Measurements from ENCODE around the gene CEACAM8.
"Not testable (repeated sequence)": the region's sequence is repeated elsewhere in the genome, so short reads cannot be mapped to it uniquely, and the experiment has no call there.

The CEACAM8 gene

DNA sequence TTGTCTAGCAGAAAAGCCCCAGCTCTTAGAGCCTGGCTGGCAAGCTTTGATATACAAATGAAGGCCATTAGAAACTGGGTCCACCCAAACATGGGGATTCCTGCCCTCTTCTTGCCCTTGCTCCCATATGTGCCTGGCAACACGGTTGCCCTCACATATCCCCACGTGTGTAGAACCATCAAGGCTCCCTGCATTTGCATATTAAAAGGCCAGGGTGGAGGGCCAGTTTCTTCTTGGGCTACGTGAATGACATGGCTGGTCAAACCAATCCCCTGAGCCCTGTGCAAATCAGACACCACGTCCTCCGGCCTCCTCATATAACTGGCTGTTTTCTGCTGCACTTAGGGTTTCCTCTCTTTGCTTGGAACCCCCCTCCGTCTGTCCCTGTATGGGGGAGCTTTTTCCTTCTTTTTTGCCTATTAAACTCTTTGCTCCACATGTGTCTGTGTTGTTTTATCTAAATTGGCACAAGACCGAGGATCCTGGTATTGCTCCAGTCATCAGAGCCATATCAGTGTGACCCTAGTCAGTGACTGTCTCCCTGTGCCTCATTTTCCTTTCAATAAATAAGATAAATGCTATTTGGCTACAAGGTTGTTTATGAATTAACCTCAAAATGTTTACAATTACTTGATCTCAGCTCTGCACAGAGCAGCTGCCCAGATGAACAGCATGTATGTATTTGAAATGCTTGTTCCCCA, 36.1 kb downstream of the CEACAM8 start:
- H3K4me1 ChIP-seq, result peaks cover 0 to 2% (median 0%) of the 10 kb centered on the region in 4 donors
- DNase-seq, result no peak
- H3K4me3 ChIP-seq, result no peak overlapping the region
- H3K27ac ChIP-seq, result no peak overlapping the region
- peaks cover 0 to 19% of the 10 kb centered on the region in 2 donors for H3K27me3 ChIP-seq
- no peaks in the 10 kb centered on the region for H3K9me3 ChIP-seq
- H3K36me3 ChIP-seq, result no peaks in the 10 kb centered on the region
- intact Hi-C loops (cut with DNase I; ENCODE audit: low total_unique reads), result no loop called here
- TF ChIP-seq CTCF (IDR thresholded peaks at IDR 0.05), result no peak

DNA sequence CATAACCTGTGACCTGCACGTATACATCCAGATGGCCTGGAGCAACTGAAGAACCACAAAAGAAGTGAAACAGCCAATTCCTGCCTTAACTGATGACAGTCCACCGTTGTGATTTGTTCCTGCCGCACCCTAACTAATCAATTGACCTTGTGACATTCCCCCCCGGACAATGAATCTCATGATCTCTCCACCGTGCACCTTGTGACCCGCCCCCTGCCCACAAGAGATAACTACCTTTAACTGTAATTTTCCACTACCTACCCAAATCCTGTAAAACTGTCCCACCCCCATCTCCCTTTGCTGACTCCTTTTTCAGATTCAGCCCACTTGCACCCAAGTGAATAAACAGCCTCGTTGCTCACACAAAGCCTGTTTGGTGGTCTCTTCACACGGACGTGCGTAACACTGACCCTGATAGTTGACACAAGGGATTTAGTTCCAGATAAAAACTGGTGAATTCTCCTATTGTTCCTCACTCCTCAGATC, 37.3 kb downstream of the CEACAM8 start:
- H3K36me3 ChIP-seq; H3K27ac ChIP-seq; DNase-seq; intact Hi-C loops (cut with DNase I; ENCODE audit: low total_unique reads); H3K4me1 ChIP-seq; H3K4me3 ChIP-seq; H3K9me3 ChIP-seq: not testable (repeated sequence)
- peaks cover 0 to 19% of the 10 kb centered on the region in 2 donors for H3K27me3 ChIP-seq

DNA sequence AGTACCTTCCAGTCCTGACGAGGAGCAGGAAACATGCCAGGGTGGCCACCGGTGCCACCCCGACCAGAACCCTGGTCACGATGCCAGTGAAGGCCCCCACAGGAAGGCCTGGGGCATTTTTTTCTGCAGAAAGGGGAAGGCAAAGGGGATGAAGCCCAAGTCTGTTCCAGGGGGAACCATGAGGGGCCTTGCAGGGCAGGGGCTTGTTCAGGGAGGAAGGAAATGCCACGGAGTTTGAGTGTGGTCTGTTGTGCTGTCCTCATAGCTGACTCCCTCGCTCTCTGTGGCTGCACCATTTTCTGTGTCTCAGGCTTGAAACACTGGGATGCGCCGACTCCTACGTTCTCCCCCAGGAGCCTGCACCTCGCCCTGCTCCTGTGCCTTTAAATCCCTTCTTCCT, 38.9 kb downstream of the CEACAM8 start:
- Histone ChIP-seq H3K4me3 (no peak overlapping the region), H3K27me3 (peaks cover 0 to 6% of the 10 kb centered on the region in 2 donors), H3K27ac (no peak overlapping the region), H3K4me1 (no peaks in the 10 kb centered on the region), H3K9me3 (no peaks in the 10 kb centered on the region), H3K36me3 (no peaks in the 10 kb centered on the region)
- intact Hi-C loops (cut with DNase I; ENCODE audit: low total_unique reads), result no loop called here
- no peak for TF ChIP-seq CTCF (IDR thresholded peaks at IDR 0.05)
- DNase-seq, result no peak

GRCh38 chr19:42555317-42555716, 39.4 kb downstream of the CEACAM8 start:
- Histone ChIP-seq H3K36me3 (no peaks in the 10 kb centered on the region), H3K27ac (no peak overlapping the region), H3K9me3 (no peaks in the 10 kb centered on the region), H3K4me1 (no peaks in the 10 kb centered on the region), H3K27me3 (peaks cover 0 to 5% of the 10 kb centered on the region in 2 donors), H3K4me3 (no peak overlapping the region)
- DNase-seq, result no peak
- TF ChIP-seq CTCF (IDR thresholded peaks at IDR 0.05), result no peak
- intact Hi-C loops (cut with DNase I; ENCODE audit: low total_unique reads), result no loop called here

DNA sequence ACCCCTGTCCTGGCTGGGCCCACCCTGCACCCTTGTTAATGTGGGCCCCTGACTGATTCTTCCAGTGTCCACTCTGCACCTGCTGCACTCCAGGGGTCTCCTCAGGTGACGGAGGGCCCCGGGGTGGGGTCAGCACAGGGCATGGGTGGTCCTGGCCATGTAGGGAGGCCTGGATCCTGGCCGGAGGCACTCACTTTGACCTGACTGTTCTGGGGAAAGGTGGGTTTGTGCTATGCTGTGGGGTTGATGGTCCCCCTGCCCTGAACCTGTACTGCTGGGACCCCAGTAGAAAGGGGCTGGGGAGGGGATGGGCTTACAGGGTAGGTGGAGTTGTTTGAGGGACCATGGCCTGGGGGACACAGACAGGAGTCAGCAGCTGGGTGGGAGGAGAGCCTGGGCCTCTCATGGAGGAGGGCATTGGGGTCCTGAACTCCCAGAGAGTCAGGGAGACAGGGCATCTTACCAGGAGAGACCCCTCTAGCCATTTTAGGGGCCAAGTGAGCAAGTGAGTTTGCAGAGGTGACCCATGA, 40.6 kb downstream of the CEACAM8 start:
- H3K36me3 ChIP-seq, result no peaks in the 10 kb centered on the region
- no peaks in the 10 kb centered on the region for H3K4me1 ChIP-seq
- no peak for TF ChIP-seq CTCF (IDR thresholded peaks at IDR 0.05)
- H3K27ac ChIP-seq, result no peak overlapping the region
- DNase-seq, result no peak
- H3K4me3 ChIP-seq, result no peak overlapping the region
- no peaks in the 10 kb centered on the region for H3K27me3 ChIP-seq
- no peaks in the 10 kb centered on the region for H3K9me3 ChIP-seq
- intact Hi-C loops (cut with DNase I; ENCODE audit: low total_unique reads), result no loop called here

DNA sequence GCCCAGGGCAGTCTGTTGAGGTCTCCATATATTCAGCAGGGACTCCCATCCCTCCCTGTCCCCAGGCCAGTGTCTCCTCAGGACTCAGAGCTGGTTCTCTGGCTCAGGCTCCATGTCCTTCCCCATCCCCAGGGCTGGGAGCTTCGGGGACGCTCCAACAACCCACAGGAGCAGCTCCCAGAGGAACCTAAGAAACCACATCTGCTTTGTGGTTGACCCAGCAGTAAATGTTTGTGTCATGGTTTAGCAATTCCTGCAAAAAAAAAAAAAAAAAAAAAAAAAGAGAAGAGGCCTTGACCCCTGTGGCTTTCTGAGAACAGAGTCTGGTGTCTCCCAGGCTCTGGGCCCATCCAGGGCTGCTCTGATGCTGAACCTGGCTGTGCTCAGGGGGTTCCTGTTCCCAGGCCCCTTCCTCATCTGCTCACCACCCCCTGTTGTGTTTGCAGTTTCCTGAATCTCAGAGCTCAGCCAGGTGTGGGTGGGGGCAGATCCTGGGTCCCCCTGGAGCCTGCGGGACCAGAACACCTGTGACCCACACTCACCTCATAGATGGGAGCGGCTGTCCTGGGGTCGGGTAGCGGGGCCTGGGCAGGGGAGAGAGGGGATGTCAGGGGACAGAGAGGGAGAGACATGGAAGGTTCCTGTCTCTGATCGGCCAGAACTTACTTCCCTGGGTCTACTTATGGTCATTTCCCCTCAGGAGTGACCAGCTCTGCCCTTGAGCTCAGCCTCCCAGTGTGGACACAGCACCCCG, 41.3 kb downstream of the CEACAM8 start:
- intact Hi-C loops (cut with DNase I; ENCODE audit: low total_unique reads), result no loop called here
- Histone ChIP-seq H3K4me3 (no peak overlapping the region), H3K9me3 (no peaks in the 10 kb centered on the region), H3K36me3 (no peaks in the 10 kb centered on the region), H3K27me3 (no peaks in the 10 kb centered on the region), H3K4me1 (no peaks in the 10 kb centered on the region), H3K27ac (no peak overlapping the region)
- no peak for DNase-seq
- TF ChIP-seq CTCF (IDR thresholded peaks at IDR 0.05), result no peak

Data from tibial artery (tissue), 4 donors.